CD4-positive, alpha-beta memory T cell (primary cell): ENCODE results near the gene MED13L. TPM values are rescaled to one million over a fixed set of nuclear protein-coding genes. Genes with fewer than 3 reads are reported as not detected.

ENCODE experiments used
- CTCF ChIA-PET: fragments of 350-600 bp; sonication (Branson Sonifier 250); formaldehyde crosslinking; loops from one replicate; lab custom pipeline; 2021; ENCODE audit warnings: inconsistent platforms; ENCODE audit not compliant: partially characterized antibody; lab: Charles Lee
- POLR2A ChIA-PET: fragments of 350-600 bp; sonication (Branson Sonifier 250); formaldehyde crosslinking; loops from one replicate; lab custom pipeline; 2021; ENCODE audit not compliant: partially characterized antibody; lab: Charles Lee
- DNase-seq, 5 donors: peaks; one replicate each; pipeline versions ENCODE4 v3.0.0 to v3.0.0-alpha.2; 2020 to 2022; ENCODE audit warnings: mixed read lengths in 1 of 5
- H3K27ac ChIP-seq: one replicate; pipeline ENCODE4 v1.7.0; 2013; ENCODE audit warnings: low read depth, low read length
- H3K27me3 ChIP-seq: 2 replicates; pipeline ENCODE4 v1.7.0; 2013; ENCODE audit warnings: mild to moderate bottlenecking, low read length, moderate library complexity; ENCODE audit not compliant: insufficient read depth
- H3K36me3 ChIP-seq: 2 replicates; pipeline ENCODE4 v1.7.0; 2013; ENCODE audit warnings: mild to moderate bottlenecking, low read length, moderate library complexity; ENCODE audit not compliant: insufficient read depth
- H3K4me1 ChIP-seq: 2 replicates; pipeline ENCODE4 v1.7.0; 2013; ENCODE audit warnings: mild to moderate bottlenecking, low read length, moderate library complexity; ENCODE audit not compliant: insufficient read depth
- H3K4me3 ChIP-seq, 2 donors: one replicate each; pipeline ENCODE4 v1.7.0; 2013; ENCODE audit warnings: low read length in 2 of 2, mild to moderate bottlenecking in 1 of 2
- H3K9me3 ChIP-seq, 2 donors: one replicate each; pipeline ENCODE4 v1.7.0; 2013; ENCODE audit warnings: low read length in 2 of 2, control low read depth in 1 of 2; ENCODE audit not compliant: control insufficient read depth in 1 of 2
- H3K27ac Mint-ChIP-seq, 7 donors: one replicate each; pipeline ENCODE4 v1.8.0; 2020 to 2021; ENCODE audit warnings: mixed read lengths in 7 of 7, mild to moderate bottlenecking in 6 of 7, inconsistent platforms in 3 of 7, moderate library complexity in 3 of 7
- H3K27me3 Mint-ChIP-seq, 2 donors: one replicate each; pipeline ENCODE4 v1.8.0; 2020 to 2021; ENCODE audit warnings: mixed read lengths in 2 of 2
- H3K36me3 Mint-ChIP-seq, 2 donors: one replicate each; pipeline ENCODE4 v1.8.0; 2020 to 2021; ENCODE audit warnings: mixed read lengths in 2 of 2, inconsistent platforms in 1 of 2, mild to moderate bottlenecking in 1 of 2
- H3K4me1 Mint-ChIP-seq, 4 donors: one replicate each; pipeline ENCODE4 v1.8.0; 2020 to 2021; ENCODE audit warnings: mixed read lengths in 4 of 4, mild to moderate bottlenecking in 1 of 4
- H3K4me3 Mint-ChIP-seq, 8 donors: one replicate each; pipeline ENCODE4 v1.8.0; 2020 to 2021; ENCODE audit warnings: mixed read lengths in 8 of 8, mild to moderate bottlenecking in 7 of 8, moderate library complexity in 6 of 8, inconsistent platforms in 3 of 8
- H3K9me3 Mint-ChIP-seq, 8 donors: one replicate each; pipeline ENCODE4 v1.8.0; 2020 to 2021; ENCODE audit warnings: mixed read lengths in 8 of 8, mild to moderate bottlenecking in 5 of 8, inconsistent platforms in 3 of 8, moderate library complexity in 1 of 8
- intact Hi-C: fragments of 100-400 bp; cut with micrococcal nuclease; formaldehyde crosslinking; loops from one replicate; pipeline ENCODE4 v1.15.1; 2023
- polyA plus RNA-seq, 2 donors: library from polyadenylated mRNA; unstranded; fragments of 300-500 nt; fragmentation: Illumina TruSeq; gene quantifications; one replicate each; pipeline ENCODE4 v1.2.3, GENCODE V29; 2021
- total RNA-seq, 2 experiments: library from RNA; stranded (reverse); gene quantifications; one replicate each; pipeline ENCODE4 v1.2.3, GENCODE V29; 2021

MED13L gene
- total and polyA plus RNA-seq, 4 experiments from 2014 or later, result 3.8 to 156 (median 81.1) TPM

DNA sequence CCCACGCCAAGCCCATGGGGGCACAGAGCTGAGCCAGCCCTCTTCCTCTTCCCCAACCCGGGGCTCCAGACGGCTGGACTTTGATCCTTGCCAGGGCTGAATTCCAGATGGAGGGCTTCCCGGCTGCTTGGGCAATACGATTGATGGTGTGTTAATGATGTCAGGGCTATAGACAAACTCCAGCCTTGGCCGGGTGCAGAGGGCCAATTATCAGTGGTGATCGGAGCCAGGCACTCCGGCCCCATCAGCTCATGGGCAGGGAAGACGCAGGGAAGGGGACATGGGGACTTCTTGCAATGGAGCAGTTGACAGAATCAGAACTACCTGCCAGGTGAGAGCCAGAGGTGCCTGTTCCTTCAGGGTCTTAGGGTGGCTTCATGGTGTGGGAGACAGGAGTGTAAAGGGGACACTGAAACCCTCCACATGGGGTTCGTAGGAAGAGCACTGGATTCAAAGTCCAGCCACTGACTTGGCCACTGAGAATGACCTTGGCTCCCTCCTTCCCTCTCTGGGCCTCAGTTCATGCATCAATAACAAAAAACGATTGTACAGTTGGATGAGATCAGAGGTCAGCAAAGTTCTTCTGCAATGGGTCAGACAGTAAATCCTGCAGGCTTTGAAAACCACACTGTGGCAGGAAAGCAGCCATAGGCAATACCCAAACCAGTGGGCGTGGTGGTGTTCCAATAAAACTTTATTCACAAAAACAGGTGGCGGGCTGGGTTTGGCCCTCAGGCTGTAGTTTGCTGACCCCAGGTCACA is 333.7 kb downstream of the MED13L start:
- H3K27ac Mint-ChIP-seq, result peak overlapping the region in 1 of 7 donors; percentile 55
- peaks cover 0 to 4% of the 10 kb centered on the region in 2 donors for H3K36me3 Mint-ChIP-seq
- no peak overlapping the region for H3K4me3 Mint-ChIP-seq
- POLR2A ChIA-PET, result no interaction called here
- no peaks in the 10 kb centered on the region for H3K27me3 ChIP-seq
- DNase-seq, result no peak
- peaks cover 3 to 4% of the 10 kb centered on the region in 2 donors for H3K27me3 Mint-ChIP-seq
- H3K9me3 Mint-ChIP-seq, result peaks cover 0 to 8% (median 6%) of the 10 kb centered on the region in 8 donors
- no peaks in the 10 kb centered on the region for H3K4me1 Mint-ChIP-seq
- no peaks in the 10 kb centered on the region for H3K36me3 ChIP-seq
- intact Hi-C loops, result no loop called here
- no peak overlapping the region for H3K4me3 ChIP-seq
- CTCF ChIA-PET, result no interaction called here
- H3K9me3 ChIP-seq, result no peaks in the 10 kb centered on the region
- H3K4me1 ChIP-seq, result no peaks in the 10 kb centered on the region
- no peak overlapping the region for H3K27ac ChIP-seq

DNA sequence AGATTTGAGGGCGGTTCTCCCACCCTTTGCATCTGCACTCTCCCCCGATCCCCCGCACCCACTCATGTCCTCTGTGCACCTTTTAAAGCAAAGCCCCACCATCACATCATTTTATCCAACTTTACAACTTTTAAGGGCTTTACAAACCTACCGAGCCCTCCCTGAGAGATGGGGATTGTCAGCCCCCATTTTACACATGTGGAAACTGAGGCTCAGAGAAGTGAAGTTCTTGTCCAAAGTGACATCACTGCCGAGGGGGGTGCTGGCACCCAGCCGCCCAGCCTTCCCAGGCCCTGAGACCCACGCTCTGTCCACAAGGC is 334.2 kb downstream of the MED13L start:
- no peaks in the 10 kb centered on the region for H3K4me1 ChIP-seq
- H3K4me3 Mint-ChIP-seq, result no peak overlapping the region
- no peaks in the 10 kb centered on the region for H3K36me3 ChIP-seq
- H3K27me3 Mint-ChIP-seq, result peaks cover 3 to 6% of the 10 kb centered on the region in 2 donors
- CTCF ChIA-PET, result no interaction called here
- no peaks in the 10 kb centered on the region for H3K27me3 ChIP-seq
- peaks cover 0 to 1% of the 10 kb centered on the region in 2 donors for H3K36me3 Mint-ChIP-seq
- H3K9me3 Mint-ChIP-seq, result peaks cover 0 to 12% (median 10%) of the 10 kb centered on the region in 8 donors
- intact Hi-C loops, result no loop called here
- DNase-seq, result no peak
- H3K4me1 Mint-ChIP-seq, result no peaks in the 10 kb centered on the region
- H3K27ac ChIP-seq, result no peak overlapping the region
- POLR2A ChIA-PET, result no interaction called here
- H3K27ac Mint-ChIP-seq, result peak overlapping the region in 1 of 7 donors; percentile 55
- no peak overlapping the region for H3K4me3 ChIP-seq
- H3K9me3 ChIP-seq, result no peaks in the 10 kb centered on the region

DNA sequence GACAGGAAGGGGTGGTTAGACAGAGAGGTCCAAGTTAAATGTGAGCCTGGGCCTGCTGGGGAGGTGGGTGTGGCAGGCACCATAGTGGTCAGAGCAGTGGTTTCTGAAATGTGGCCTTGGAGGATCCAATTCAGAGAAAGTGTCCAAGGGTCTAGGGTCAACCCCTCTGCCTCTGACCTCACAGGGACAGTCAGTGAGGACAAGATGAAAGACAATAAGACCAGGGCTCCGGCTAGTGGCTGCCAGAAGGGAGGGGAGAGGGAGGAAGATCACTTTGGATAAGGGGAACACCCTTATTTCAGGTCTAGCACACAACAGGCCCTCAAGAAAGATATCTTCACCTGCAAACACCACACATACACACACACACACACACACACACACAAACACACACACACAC is 335.1 kb downstream of the MED13L start:
- H3K27me3 Mint-ChIP-seq, result peaks cover 3 to 6% of the 10 kb centered on the region in 2 donors
- H3K27me3 ChIP-seq, result no peaks in the 10 kb centered on the region
- intact Hi-C loops, result no loop called here

DNA sequence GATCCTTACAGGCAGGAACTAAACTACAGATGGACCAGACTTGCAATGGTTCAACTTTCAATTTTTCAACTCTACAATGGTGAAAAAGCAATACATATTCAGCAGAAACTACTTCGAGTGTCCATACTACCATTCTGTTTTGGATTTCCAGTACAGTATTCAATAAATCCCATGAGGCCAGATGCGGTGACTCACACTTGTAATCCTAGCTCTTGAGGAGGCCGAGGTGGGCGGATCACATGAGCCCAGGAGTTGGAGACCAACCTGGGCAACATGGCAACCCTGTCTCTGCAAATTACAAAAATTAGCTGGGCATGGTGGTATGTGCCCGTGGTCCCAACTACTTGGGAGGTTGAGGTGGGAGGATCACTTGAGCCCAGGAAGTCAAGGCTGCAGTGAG is 336.1 kb downstream of the MED13L start:
- Histone ChIP-seq H3K4me3 (no peak overlapping the region), H3K27me3 (no peaks in the 10 kb centered on the region), H3K36me3 (no peaks in the 10 kb centered on the region), H3K4me1 (no peaks in the 10 kb centered on the region), H3K9me3 (no peaks in the 10 kb centered on the region), H3K27ac (no peak overlapping the region)
- Mint-ChIP-seq H3K27ac (no peak overlapping the region), H3K36me3 (no peaks in the 10 kb centered on the region), H3K4me3 (no peak overlapping the region), H3K9me3 (peaks cover 0 to 12% (median 10%) of the 10 kb centered on the region in 8 donors), H3K27me3 (peaks cover 3 to 6% of the 10 kb centered on the region in 2 donors), H3K4me1 (no peaks in the 10 kb centered on the region)
- ChIA-PET POLR2A (no interaction called here), CTCF (no interaction called here)
- DNase-seq, result no peak
- intact Hi-C loops, result no loop called here

More for the DNA sequence above, 335.1 kb downstream of the MED13L start:
- H3K27ac Mint-ChIP-seq, result peak overlapping the region in 1 of 7 donors; percentile 57
- H3K4me1 Mint-ChIP-seq, result no peaks in the 10 kb centered on the region
- no peaks in the 10 kb centered on the region for H3K36me3 Mint-ChIP-seq
- peaks cover 0 to 12% (median 10%) of the 10 kb centered on the region in 8 donors for H3K9me3 Mint-ChIP-seq
- CTCF ChIA-PET, result no interaction called here
- H3K4me1 ChIP-seq, result no peaks in the 10 kb centered on the region
- POLR2A ChIA-PET, result no interaction called here
- no peak overlapping the region for H3K4me3 Mint-ChIP-seq
- no peaks in the 10 kb centered on the region for H3K9me3 ChIP-seq
- no peak overlapping the region for H3K27ac ChIP-seq
- H3K4me3 ChIP-seq, result no peak overlapping the region
- no peak for DNase-seq
- no peaks in the 10 kb centered on the region for H3K36me3 ChIP-seq

DNA sequence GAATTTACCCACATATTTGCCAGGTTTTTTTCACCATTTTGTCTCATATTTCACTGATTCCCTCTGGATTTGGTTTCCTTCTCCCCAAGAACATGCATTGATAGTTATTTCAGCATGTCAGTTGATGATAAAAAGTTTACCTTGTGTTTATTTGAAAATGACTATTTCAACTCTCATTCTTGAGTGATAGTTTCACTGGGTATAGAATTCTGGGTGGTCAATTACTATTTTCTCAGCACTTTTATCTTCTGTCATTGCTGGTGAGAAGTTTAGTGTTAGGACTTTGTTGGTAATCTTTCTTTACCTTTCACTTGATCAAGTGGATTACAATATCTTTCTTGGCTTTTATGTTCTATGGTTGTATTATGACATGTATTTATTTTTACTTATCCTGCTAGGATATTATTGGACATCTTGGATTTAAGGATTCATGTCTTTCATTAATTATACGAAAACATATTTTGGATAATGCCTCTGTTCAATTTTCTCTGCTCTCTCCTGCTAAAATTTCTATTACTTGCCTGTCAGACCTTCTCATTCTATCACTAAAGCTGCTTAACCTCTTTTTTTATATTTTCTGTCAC is 338.6 kb downstream of the MED13L start:
- Mint-ChIP-seq H3K4me3 (no peak overlapping the region), H3K9me3 (peaks cover 0 to 12% (median 10%) of the 10 kb centered on the region in 8 donors), H3K4me1 (no peaks in the 10 kb centered on the region), H3K27ac (no peak overlapping the region), H3K27me3 (peaks cover 1 to 6% of the 10 kb centered on the region in 2 donors), H3K36me3 (no peaks in the 10 kb centered on the region)
- Histone ChIP-seq H3K4me3 (no peak overlapping the region), H3K27ac (no peak overlapping the region), H3K9me3 (no peaks in the 10 kb centered on the region), H3K4me1 (no peaks in the 10 kb centered on the region), H3K36me3 (no peaks in the 10 kb centered on the region), H3K27me3 (no peaks in the 10 kb centered on the region)
- intact Hi-C loops, result no loop called here
- no peak for DNase-seq
- CTCF ChIA-PET, result no interaction called here
- POLR2A ChIA-PET, result no interaction called here

DNA sequence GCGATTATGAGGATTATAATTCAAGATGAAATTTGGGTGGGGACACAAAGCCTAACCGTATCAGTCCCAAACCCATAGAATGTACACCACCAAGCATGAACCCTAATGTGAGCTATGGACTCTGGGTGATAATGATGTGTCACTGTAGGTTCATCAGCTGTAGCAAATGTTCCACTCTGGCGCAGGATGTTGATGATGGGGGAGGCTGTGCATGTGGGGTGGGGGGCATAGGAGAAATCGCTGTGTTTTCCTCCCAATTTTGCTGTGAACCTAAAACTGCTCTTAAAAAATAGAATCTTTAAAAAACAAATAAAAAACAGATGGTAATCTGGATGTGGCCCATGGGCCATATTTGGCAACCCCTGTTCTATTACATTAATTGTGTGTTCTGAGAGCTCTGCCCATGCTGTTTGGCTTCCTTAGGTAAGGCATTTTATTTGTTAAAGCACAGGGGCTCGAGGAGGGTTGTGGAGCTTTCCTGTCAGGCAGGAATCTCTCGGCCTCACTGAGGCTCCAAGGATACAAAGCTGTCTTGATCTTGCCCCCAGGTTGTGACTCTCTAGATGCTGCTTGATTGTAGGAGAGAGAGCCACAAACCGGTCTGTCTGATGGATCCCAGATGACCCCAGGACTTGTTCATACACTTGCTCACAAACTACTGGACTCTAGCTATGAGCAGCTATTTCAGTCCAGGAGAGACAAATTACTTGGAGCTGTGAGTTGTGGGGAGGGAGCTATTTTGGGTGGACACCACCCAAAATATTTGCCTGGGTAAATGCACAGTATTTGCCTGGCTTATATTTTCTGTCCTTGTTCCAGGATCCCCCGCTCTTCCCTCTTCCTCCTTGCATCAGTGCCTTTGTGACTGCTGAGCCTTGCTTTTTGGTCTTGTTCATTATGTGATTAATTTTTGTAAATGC is 340.2 kb downstream of the MED13L start:
- intact Hi-C loops, result no loop called here
- no peaks in the 10 kb centered on the region for H3K36me3 ChIP-seq
- CTCF ChIA-PET, result interaction anchor here (1.9 kb wide), 1 partner anchor 19 kb away, joined by 5 read pairs; no protein-coding TSS in a partner anchor
- Mint-ChIP-seq H3K4me1 (no peaks in the 10 kb centered on the region), H3K36me3 (no peaks in the 10 kb centered on the region), H3K27ac (peak overlapping the region in 1 of 7 donors; percentile 38), H3K4me3 (no peak overlapping the region), H3K9me3 (peaks cover 0 to 12% (median 10%) of the 10 kb centered on the region in 8 donors), H3K27me3 (peaks cover 3 to 6% of the 10 kb centered on the region in 2 donors)
- H3K27me3 ChIP-seq, result no peaks in the 10 kb centered on the region
- H3K27ac ChIP-seq, result no peak overlapping the region
- DNase-seq, result no peak
- POLR2A ChIA-PET, result no interaction called here
- H3K4me1 ChIP-seq, result no peaks in the 10 kb centered on the region
- H3K4me3 ChIP-seq, result no peak overlapping the region
- H3K9me3 ChIP-seq, result no peaks in the 10 kb centered on the region

DNA sequence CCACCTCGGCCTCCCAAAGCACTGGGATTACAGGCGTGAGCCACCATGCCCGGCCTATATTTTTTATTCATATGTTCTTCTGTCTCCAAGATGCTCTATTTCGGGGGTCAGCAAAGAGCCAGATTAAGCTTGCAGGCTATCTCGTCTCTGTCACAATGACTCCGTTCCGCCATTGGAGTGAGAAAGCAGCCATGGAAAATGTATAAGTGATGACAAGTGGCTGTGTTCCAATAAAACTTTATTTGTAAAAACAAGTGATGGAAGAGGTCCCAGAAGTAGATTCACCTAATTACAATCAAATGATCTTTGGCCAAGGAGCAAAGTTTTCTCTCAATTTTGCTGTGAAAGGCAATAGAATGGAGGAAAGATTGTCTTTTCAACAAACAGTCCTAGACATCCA is 342.6 kb downstream of the MED13L start:
- Histone ChIP-seq H3K9me3 (no peaks in the 10 kb centered on the region), H3K27me3 (no peaks in the 10 kb centered on the region), H3K4me3 (no peak overlapping the region), H3K27ac (no peak overlapping the region), H3K36me3 (no peaks in the 10 kb centered on the region), H3K4me1 (no peaks in the 10 kb centered on the region)
- Mint-ChIP-seq H3K4me1 (no peaks in the 10 kb centered on the region), H3K27me3 (peaks cover 9% of the 10 kb centered on the region in 2 donors), H3K4me3 (no peak overlapping the region), H3K36me3 (no peaks in the 10 kb centered on the region), H3K9me3 (peaks cover 0 to 11% (median 8%) of the 10 kb centered on the region in 8 donors), H3K27ac (no peak overlapping the region)
- intact Hi-C loops, result no loop called here
- POLR2A ChIA-PET, result no interaction called here
- CTCF ChIA-PET, result no interaction called here
- DNase-seq, result no peak
